PC-9 (cell line): Measurements from ENCODE around the gene NFASC. TPM values are rescaled to one million over a fixed set of nuclear protein-coding genes. Genes with fewer than 3 reads are reported as not detected.

ENCODE experiments used
- BruUV-seq: library from RNA; stranded (reverse); fragments of 400-500 nt; replicated peaks from 2 replicates; lab custom pipeline; 2021; lab: Mats Ljungman, UMichigan
- CTCF ChIA-PET: fragments of 300-600 bp; sonication (Branson Sonifier 250); formaldehyde crosslinking; loops from one replicate; lab custom pipeline; 2022; ENCODE audit warnings: antibody characterized with exemption; lab: Charles Lee
- POLR2A ChIA-PET: fragments of 300-600 bp; sonication (Branson Sonifier 250); formaldehyde crosslinking; loops from one replicate; lab custom pipeline; 2022; ENCODE audit warnings: antibody characterized with exemption; ENCODE audit not compliant: unreplicated experiment; lab: Charles Lee
- DNase-seq, 2 experiments: peaks; one replicate each; pipeline versions ENCODE4 v3.0.0 to v3.0.0-alpha.2; 2015 to 2022; ENCODE audit warnings: mixed read lengths in 1 of 2
- H2AFZ ChIP-seq: fragments of 200-600 bp; sonication (generic); 2 replicates; pipeline ENCODE4 v1.8.1; 2017; ENCODE audit warnings: antibody characterized with exemption
- H3F3A ChIP-seq: fragments of 200-600 bp; sonication (generic); 2 replicates; pipeline ENCODE4 v1.8.1; 2017; ENCODE audit warnings: antibody characterized with exemption, mild to moderate bottlenecking, low read depth; ENCODE audit not compliant: insufficient read depth
- H3K27ac ChIP-seq: fragments of 200-600 bp; sonication (generic); 2 replicates; pipeline ENCODE4 v1.6.1; 2016; ENCODE audit warnings: mixed run types
- H3K27me3 ChIP-seq: fragments of 200-600 bp; sonication (generic); 2 replicates; pipeline ENCODE4 v1.6.1; 2016; ENCODE audit warnings: low read depth, mixed run types; ENCODE audit not compliant: insufficient read depth
- H3K36me3 ChIP-seq: fragments of 200-600 bp; sonication (generic); 2 replicates; pipeline ENCODE4 v1.6.1; 2016; ENCODE audit warnings: low read depth, mixed run types
- H3K4me1 ChIP-seq: fragments of 200-600 bp; sonication (generic); replicated peaks from 2 replicates; pipeline ENCODE4 v1.6.1; 2016; ENCODE audit warnings: mixed run types; ENCODE audit not compliant: insufficient read depth
- H3K4me2 ChIP-seq: fragments of 200-600 bp; sonication (generic); 2 replicates; pipeline ENCODE4 v1.6.1; 2017; ENCODE audit warnings: mixed run types
- H3K4me3 ChIP-seq: fragments of 200-600 bp; sonication (generic); 2 replicates; pipeline ENCODE4 v1.6.1; 2016; ENCODE audit warnings: mixed run types
- H3K79me2 ChIP-seq: fragments of 200-600 bp; sonication (generic); 2 replicates; pipeline ENCODE4 v1.6.1; 2017; ENCODE audit warnings: low read depth, mixed run types
- H3K9me2 ChIP-seq: fragments of 200-600 bp; sonication (generic); 2 replicates; pipeline ENCODE4 v1.8.1; 2017; ENCODE audit warnings: mild to moderate bottlenecking; ENCODE audit not compliant: insufficient read depth
- H3K9me3 ChIP-seq: fragments of 200-600 bp; sonication (generic); 2 replicates; pipeline ENCODE4 v1.8.1; 2016; ENCODE audit warnings: low read depth; ENCODE audit not compliant: insufficient read depth
- H4K20me1 ChIP-seq: fragments of 200-600 bp; sonication (generic); 2 replicates; pipeline ENCODE4 v1.8.1; 2017; ENCODE audit not compliant: insufficient read depth
- EZH2 ChIP-seq: fragments of 200-600 bp; sonication (generic); IDR thresholded peaks from 2 replicates; pipeline ENCODE4 v1.8.0; 2017; ENCODE audit warnings: antibody characterized with exemption, low read depth
- intact Hi-C: fragments of 100-400 bp; cut with micrococcal nuclease; formaldehyde crosslinking; loops from one replicate; pipeline ENCODE4 v1.10.0; 2022; ENCODE audit not compliant: unreplicated experiment
- total RNA-seq: library from RNA; stranded (reverse); gene quantifications from 2 replicates; pipeline ENCODE4 v1.2.3, GENCODE V29; 2021
- TF ChIP-seq, protein P1 (sequence below): fragments of 200-600 bp; sonication (generic); conservative IDR thresholded peaks from 2 replicates; pipeline ENCODE4 v1.6.1; 2017; ENCODE audit warnings: mixed run types, antibody characterized with exemption, mild to moderate bottlenecking, moderate library complexity

NFASC gene
- total RNA-seq, 1 experiment from 2014 or later = not detected

DNA sequence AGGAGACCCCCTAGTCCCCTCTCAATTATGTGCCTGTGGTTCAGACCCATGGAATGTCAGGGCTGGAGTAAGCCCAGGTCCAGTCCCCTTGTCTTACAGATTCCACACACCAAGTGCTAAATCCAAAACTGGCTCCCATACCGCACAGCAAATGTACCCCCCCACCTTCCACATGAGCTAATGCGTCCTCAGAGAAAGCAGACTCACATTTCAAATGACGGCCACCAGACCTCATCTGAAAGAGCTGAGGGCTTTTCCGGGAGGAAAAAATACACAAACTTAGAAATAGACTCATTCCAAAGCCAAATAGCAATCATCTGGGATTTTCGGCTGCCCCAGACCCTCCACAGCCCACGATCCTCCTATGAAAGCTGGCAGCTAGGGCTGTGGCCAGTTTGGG is 159.6 kb downstream of the NFASC start:
- no peaks in the 10 kb centered on the region; the same call in 1 of the 2 replicates for H4K20me1 ChIP-seq
- H3K9me2 ChIP-seq = no peaks in the 10 kb centered on the region
- no peak overlapping the region for H3K4me3 ChIP-seq
- POLR2A ChIA-PET = no interaction called here
- no peak overlapping the region for H3K4me2 ChIP-seq
- H3F3A ChIP-seq = no peaks in the 10 kb centered on the region
- no TSS peak for BruUV-seq
- peaks cover 97% of the 10 kb centered on the region for H3K27me3 ChIP-seq
- TF ChIP-seq, protein P1, sequence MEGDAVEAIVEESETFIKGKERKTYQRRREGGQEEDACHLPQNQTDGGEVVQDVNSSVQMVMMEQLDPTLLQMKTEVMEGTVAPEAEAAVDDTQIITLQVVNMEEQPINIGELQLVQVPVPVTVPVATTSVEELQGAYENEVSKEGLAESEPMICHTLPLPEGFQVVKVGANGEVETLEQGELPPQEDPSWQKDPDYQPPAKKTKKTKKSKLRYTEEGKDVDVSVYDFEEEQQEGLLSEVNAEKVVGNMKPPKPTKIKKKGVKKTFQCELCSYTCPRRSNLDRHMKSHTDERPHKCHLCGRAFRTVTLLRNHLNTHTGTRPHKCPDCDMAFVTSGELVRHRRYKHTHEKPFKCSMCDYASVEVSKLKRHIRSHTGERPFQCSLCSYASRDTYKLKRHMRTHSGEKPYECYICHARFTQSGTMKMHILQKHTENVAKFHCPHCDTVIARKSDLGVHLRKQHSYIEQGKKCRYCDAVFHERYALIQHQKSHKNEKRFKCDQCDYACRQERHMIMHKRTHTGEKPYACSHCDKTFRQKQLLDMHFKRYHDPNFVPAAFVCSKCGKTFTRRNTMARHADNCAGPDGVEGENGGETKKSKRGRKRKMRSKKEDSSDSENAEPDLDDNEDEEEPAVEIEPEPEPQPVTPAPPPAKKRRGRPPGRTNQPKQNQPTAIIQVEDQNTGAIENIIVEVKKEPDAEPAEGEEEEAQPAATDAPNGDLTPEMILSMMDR = no peak
- no peak for TF ChIP-seq EZH2
- DNase-seq = no peak
- no peaks in the 10 kb centered on the region for H3K4me1 ChIP-seq
- H3K27ac ChIP-seq = no peak overlapping the region
- CTCF ChIA-PET = no interaction called here
- intact Hi-C loops = no loop called here
- H3K79me2 ChIP-seq = no peaks in the 10 kb centered on the region
- no peaks in the 10 kb centered on the region for H3K9me3 ChIP-seq
- H2AFZ ChIP-seq = no peak overlapping the region
- no peaks in the 10 kb centered on the region for H3K36me3 ChIP-seq

DNA sequence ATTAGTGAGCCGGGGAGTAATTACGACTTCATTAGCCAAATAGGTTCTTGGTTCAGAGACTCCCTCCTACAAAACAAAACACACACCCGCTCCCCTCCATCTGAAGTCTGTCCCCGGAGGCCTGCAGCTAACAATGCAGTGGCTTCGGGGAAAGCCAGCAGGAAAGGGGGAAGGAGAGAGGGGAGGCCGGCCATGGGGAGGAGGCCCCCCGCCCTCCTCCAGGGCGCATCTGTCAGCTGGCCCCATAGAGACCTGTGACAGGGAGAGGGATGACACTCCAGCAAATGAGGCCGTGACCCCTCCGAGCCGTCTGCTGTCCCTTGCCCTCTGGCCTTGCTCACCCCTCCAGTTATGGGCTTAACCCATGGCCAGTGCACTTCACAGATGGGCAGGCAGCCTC is 160.2 kb downstream of the NFASC start:
- no peak overlapping the region for H3K4me2 ChIP-seq
- ChIA-PET CTCF (no interaction called here), POLR2A (no interaction called here)
- no peaks in the 10 kb centered on the region; the same call in 1 of the 2 replicates for H4K20me1 ChIP-seq
- no peaks in the 10 kb centered on the region for H3F3A ChIP-seq
- DNase-seq = no peak
- intact Hi-C loops = no loop called here
- no peaks in the 10 kb centered on the region for H3K36me3 ChIP-seq
- no peak overlapping the region for H2AFZ ChIP-seq
- H3K79me2 ChIP-seq = no peaks in the 10 kb centered on the region
- H3K9me3 ChIP-seq = no peaks in the 10 kb centered on the region
- H3K4me3 ChIP-seq = no peak overlapping the region
- H3K4me1 ChIP-seq = no peaks in the 10 kb centered on the region
- no TSS peak for BruUV-seq
- peaks cover 97% of the 10 kb centered on the region for H3K27me3 ChIP-seq
- no peaks in the 10 kb centered on the region for H3K9me2 ChIP-seq
- TF ChIP-seq, protein P1 = no peak
- TF ChIP-seq EZH2 = no peak
- H3K27ac ChIP-seq = no peak overlapping the region

DNA sequence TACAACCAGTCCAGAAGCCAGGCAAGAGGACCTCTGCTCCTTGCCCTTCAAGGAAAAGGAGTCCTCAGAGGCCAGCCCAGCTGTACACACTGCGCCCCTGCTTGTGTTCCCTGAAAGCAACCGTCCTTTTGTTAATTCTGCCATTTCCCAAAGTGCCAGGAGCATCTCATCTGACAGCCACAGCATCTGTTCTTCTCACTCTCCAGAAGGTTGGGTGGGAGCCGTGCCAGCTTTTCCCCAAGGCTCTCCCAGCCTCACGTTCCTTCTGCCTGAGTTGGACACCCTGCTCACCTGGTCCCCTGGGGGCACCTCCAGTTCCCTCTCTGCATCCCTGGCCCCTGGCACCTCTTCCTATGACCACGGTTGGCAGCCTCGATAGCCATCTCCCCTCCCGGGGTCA is 161.8 kb downstream of the NFASC start:
- no peak for DNase-seq
- Histone ChIP-seq H3F3A (no peaks in the 10 kb centered on the region), H2AFZ (no peak overlapping the region), H3K9me2 (no peaks in the 10 kb centered on the region), H3K4me1 (no peaks in the 10 kb centered on the region), H3K9me3 (no peaks in the 10 kb centered on the region), H3K4me3 (no peak overlapping the region), H3K4me2 (no peak overlapping the region), H4K20me1 (no peaks in the 10 kb centered on the region; the same call in 1 of the 2 replicates), H3K27ac (no peak overlapping the region), H3K79me2 (no peaks in the 10 kb centered on the region), H3K27me3 (peaks cover 100% of the 10 kb centered on the region), H3K36me3 (no peaks in the 10 kb centered on the region)
- no peak for TF ChIP-seq EZH2
- TF ChIP-seq, protein P1 = no peak
- ChIA-PET POLR2A (no interaction called here), CTCF (no interaction called here)
- BruUV-seq = no TSS peak
- intact Hi-C loops = no loop called here
